Measurements from ENCODE around the gene AP2S1.

The AP2S1 gene

GRCh38 chr19:46797881-46798280 is 52.8 kb downstream of the AP2S1 start:
- DNase-seq, result no peak

GRCh38 chr19:46791944-46792343 is 58.7 kb downstream of the AP2S1 start:
- DNase-seq, result peak; percentile 69

- DNase-seq, result no peak
Observed at GRCh38 chr19:46789371-46789770, 61.3 kb downstream of the AP2S1 start.

GRCh38 chr19:46788968-46789338 is 61.7 kb downstream of the AP2S1 start:
- DNase-seq, result no peak

- DNase-seq, result peak; percentile 100
Observed at GRCh38 chr19:46788262-46788967, 62.2 kb downstream of the AP2S1 start, which contains the start of gene SLC1A5. Gene SLC1A5, minus strand, starts transcription at chr19:46788594. Its CDS starts 629 bp downstream, at chr19:46787965.
